WERI-Rb-1 (cell line): ENCODE measurements around the gene VAV2.

Experiments
- DNase-seq: peaks from one replicate; pipeline ENCODE4 v3.0.0-alpha.2; 2020
- H3K27ac ChIP-seq: fragments of 250-450 bp; sonication (Bioruptor Pico); 2 replicates; pipeline ENCODE4 v1.5.1; 2020; ENCODE audit warnings: mild to moderate bottlenecking, moderate library complexity
- H3K27me3 ChIP-seq: fragments of 250-450 bp; sonication (Bioruptor Pico); 2 replicates; pipeline ENCODE4 v1.5.1; 2021; ENCODE audit warnings: mild to moderate bottlenecking, low read depth, moderate library complexity; ENCODE audit not compliant: insufficient read depth, severe bottlenecking
- H3K36me3 ChIP-seq: fragments of 250-450 bp; sonication (Bioruptor Pico); 2 replicates; pipeline ENCODE4 v1.5.1; 2020; ENCODE audit warnings: mild to moderate bottlenecking, moderate library complexity
- H3K4me3 ChIP-seq: 2 replicates; pipeline ENCODE4 v1.5.1; 2011; ENCODE audit warnings: low read depth, mild to moderate bottlenecking, control low read depth, low read length
- H3K9me3 ChIP-seq: fragments of 250-450 bp; sonication (Bioruptor Pico); 2 replicates; pipeline ENCODE4 v1.5.1; 2021; ENCODE audit warnings: mild to moderate bottlenecking, moderate library complexity; ENCODE audit not compliant: severe bottlenecking
- TF ChIP-seq, protein P1 (sequence below): IDR thresholded peaks from 2 replicates; pipeline ENCODE4 v1.5.1; 2011; ENCODE audit warnings: low read depth, mild to moderate bottlenecking, control low read depth, inconsistent platforms, low read length

The VAV2 gene

GRCh38 chr9:133991964-133992779, at the start of gene VAV2:
VAV2 (minus strand) TSS chr9:133992324; CDS start chr9:133992278, 46 bp downstream.
- DNase-seq: peak; percentile 76
- H3K4me3 ChIP-seq: peak within 1 kb of the TSS; percentile 83
- peak within 1 kb of the TSS; percentile 91 for H3K27ac ChIP-seq

GRCh38 chr9:134041649-134041962, 49.5 kb upstream of the VAV2 start:
- Histone ChIP-seq H3K27ac (no peak overlapping the region), H3K4me3 (no peak overlapping the region), H3K36me3 (peaks cover 95% of the 10 kb centered on the region), H3K27me3 (no peaks in the 10 kb centered on the region), H3K9me3 (no peaks in the 10 kb centered on the region)
- TF ChIP-seq, protein P1, sequence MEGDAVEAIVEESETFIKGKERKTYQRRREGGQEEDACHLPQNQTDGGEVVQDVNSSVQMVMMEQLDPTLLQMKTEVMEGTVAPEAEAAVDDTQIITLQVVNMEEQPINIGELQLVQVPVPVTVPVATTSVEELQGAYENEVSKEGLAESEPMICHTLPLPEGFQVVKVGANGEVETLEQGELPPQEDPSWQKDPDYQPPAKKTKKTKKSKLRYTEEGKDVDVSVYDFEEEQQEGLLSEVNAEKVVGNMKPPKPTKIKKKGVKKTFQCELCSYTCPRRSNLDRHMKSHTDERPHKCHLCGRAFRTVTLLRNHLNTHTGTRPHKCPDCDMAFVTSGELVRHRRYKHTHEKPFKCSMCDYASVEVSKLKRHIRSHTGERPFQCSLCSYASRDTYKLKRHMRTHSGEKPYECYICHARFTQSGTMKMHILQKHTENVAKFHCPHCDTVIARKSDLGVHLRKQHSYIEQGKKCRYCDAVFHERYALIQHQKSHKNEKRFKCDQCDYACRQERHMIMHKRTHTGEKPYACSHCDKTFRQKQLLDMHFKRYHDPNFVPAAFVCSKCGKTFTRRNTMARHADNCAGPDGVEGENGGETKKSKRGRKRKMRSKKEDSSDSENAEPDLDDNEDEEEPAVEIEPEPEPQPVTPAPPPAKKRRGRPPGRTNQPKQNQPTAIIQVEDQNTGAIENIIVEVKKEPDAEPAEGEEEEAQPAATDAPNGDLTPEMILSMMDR: no peak
- no peak for DNase-seq

More at GRCh38 chr9:133991964-133992779, at the start of gene VAV2:
- no peaks in the 10 kb centered on the region for H3K27me3 ChIP-seq
- no peaks in the 10 kb centered on the region for H3K9me3 ChIP-seq
- TF ChIP-seq, protein P1: no peak
- H3K36me3 ChIP-seq: peaks cover 2% of the 10 kb centered on the region; the same call in 1 of the 2 replicates

DNA sequence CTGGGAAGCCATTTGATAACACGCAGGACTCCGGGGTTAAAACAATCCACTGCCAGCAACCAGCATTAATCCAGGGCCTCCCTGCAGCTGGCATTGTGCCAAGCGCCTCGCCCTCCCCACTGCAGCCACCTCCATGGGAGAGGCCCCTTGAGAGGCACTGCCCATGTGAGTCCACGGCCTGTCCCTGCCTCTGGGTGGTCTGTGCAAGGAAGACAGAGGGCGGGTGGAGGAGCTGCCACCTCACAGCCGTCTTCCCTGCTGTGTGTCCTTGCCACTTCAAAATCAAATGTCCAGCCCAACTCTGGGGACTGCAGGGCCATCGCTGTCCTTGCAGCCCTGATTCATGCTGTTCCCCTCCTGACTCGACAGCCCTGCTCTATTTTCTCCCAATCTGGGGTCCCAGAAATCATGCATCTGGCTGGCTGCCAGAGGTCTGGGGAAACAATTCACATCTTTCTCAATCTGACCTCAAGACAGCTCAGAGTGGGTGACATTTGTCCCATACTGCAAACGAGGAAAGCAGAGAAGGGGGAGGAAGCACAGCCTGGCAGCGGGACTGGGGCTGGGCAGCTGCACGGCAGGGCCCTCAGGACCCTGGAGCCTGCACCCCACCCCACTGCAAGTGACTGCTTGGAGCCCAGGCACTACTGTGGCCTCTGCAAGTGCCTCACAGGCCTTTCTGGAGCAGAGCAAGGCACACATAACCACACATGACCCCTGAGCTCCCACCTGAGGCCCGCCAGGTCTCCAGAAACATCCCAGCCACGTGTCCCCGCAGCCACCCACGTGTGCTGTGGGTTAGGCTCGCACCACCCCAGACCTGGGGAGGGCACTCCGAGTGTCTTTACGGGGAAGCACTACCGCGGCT, 48.9 kb upstream of the VAV2 start:
- no peak overlapping the region for H3K27ac ChIP-seq
- no peaks in the 10 kb centered on the region for H3K9me3 ChIP-seq
- no peak for DNase-seq
- H3K36me3 ChIP-seq: peaks cover 95% of the 10 kb centered on the region
- H3K27me3 ChIP-seq: no peaks in the 10 kb centered on the region
- no peak overlapping the region for H3K4me3 ChIP-seq
- TF ChIP-seq, protein P1: no peak

- no peaks in the 10 kb centered on the region for H3K9me3 ChIP-seq
- peaks cover 95% of the 10 kb centered on the region for H3K36me3 ChIP-seq
- no peak overlapping the region for H3K4me3 ChIP-seq
- DNase-seq: no peak
- H3K27me3 ChIP-seq: no peaks in the 10 kb centered on the region
- no peak overlapping the region for H3K27ac ChIP-seq
- TF ChIP-seq, protein P1: no peak
Observed at GRCh38 chr9:134040176-134040565, 48.0 kb upstream of the VAV2 start.

- no peak for DNase-seq
- TF ChIP-seq, protein P1: no peak
- no peaks in the 10 kb centered on the region for H3K9me3 ChIP-seq
- H3K27ac ChIP-seq: no peak overlapping the region
- H3K4me3 ChIP-seq: no peak overlapping the region
- no peaks in the 10 kb centered on the region for H3K27me3 ChIP-seq
- peaks cover 95% of the 10 kb centered on the region for H3K36me3 ChIP-seq
Observed at GRCh38 chr9:134039386-134040175, 47.5 kb upstream of the VAV2 start.
